Mucosa of rectum (tissue), 2 donors: ENCODE results near the gene FOXJ3.

Experiments used
- H3K27ac ChIP-seq, 2 donors: one replicate each; pipeline ENCODE4 v1.7.0; 2013; ENCODE audit warnings: inconsistent platforms in 2 of 2, low read depth in 2 of 2, low read length in 2 of 2
- H3K27me3 ChIP-seq, 2 donors: one replicate each; pipeline ENCODE4 v1.7.0; 2013; ENCODE audit warnings: low read length in 2 of 2; ENCODE audit not compliant: control insufficient read depth in 2 of 2, insufficient read depth in 2 of 2
- H3K36me3 ChIP-seq, 2 donors: one replicate each; pipeline ENCODE4 v1.7.0; 2013; ENCODE audit warnings: low read length in 2 of 2; ENCODE audit not compliant: control insufficient read depth in 2 of 2, insufficient read depth in 2 of 2
- H3K4me1 ChIP-seq, 2 donors: one replicate each; pipeline ENCODE4 v1.7.0; 2013; ENCODE audit warnings: low read length in 2 of 2, mild to moderate bottlenecking in 1 of 2; ENCODE audit not compliant: control insufficient read depth in 2 of 2, insufficient read depth in 2 of 2
- H3K4me3 ChIP-seq, 2 donors: one replicate each; pipeline ENCODE4 v1.7.0; 2013; ENCODE audit warnings: low read length in 2 of 2
- H3K9ac ChIP-seq, 2 donors: one replicate each; pipeline ENCODE4 v1.7.0; 2013; ENCODE audit warnings: low read length in 2 of 2, low read depth in 1 of 2, mild to moderate bottlenecking in 1 of 2
- H3K9me3 ChIP-seq, 2 donors: one replicate each; pipeline ENCODE4 v1.7.0; 2013; ENCODE audit warnings: low read length in 2 of 2; ENCODE audit not compliant: control insufficient read depth in 2 of 2
- donor health status: healthy.
- donor health status: Normal muscosa, but diverticular disease.

The FOXJ3 gene

DNA sequence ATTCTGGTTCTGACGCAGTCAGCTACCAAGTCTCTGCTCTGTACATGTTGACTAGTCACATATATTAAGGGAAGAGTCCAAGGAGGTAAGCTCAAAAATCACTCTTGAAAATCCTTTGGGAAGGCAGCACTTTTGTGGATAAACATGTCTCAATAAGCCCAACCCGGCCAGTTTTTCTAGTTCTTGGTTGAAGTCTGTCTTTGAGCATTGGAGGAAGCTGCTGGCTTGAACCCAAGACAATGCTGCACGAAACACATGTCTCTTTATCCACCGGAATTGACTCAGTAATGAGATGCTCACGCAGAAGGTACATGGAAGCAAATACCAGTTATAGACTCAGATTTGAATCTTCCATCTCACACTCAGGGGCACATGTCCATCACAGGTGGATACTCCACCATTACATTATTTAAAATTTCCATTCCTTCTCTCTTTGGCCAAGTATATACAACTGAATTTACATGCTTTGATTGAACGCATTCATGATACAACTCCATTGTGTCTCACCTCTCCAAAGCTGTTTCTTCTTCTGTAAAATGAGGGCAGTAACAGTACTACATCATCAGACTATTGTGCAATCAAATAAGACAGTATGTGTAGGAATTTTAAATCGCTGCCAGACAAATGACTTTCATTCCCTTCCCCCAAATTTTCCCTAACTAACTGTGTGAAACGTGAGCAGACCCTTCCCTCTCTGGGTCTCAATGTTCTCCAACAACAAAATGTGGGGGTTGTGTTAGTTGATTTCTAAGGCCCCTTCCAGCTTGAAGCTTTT is 160.9 kb downstream of the FOXJ3 start:
- Histone ChIP-seq H3K9me3 (no peaks in the 10 kb centered on the region), H3K4me3 (no peak overlapping the region), H3K9ac (no peak overlapping the region), H3K27ac (no peak overlapping the region), H3K27me3 (no peaks in the 10 kb centered on the region), H3K36me3 (peaks cover under 1 to 3% of the 10 kb centered on the region in 2 donors), H3K4me1 (peaks cover 39 to 40% of the 10 kb centered on the region in 2 donors)

DNA sequence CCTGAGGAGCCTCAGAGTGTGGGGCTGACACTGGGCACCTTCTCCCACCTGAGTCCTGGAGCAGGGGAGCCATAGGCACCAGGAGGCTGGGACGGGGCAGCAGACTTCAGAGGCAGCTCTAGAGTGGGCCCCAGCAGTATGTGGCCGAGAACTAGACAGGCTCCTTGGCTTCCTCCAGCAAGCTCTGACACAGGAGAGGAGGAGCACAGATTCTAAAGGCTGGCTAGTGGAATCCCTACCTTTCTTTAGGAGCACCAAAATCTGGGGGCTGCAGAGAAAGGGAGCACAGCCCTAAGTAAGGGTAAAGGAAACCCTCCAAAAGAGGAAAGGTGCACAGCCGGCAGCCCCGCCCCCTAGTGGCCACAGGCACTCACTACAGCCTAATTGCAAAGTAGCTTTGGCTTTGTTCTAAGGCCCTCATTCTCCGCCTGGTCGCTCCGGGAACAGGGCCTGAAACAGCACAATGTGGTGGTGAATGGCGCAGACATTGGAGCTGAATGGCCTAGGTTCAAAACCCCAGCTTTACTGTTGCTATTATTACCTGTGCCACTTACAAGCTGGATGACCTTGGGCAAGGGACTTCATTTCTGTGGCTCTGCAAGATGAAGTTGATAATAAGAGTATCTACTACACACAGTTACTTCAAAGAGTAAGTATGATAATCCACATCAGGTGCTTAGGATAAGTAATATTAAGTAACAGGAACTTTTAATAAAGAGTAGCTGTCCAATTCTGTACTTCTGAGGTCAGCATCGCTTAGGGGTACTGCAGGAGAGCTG is 161.7 kb downstream of the FOXJ3 start:
- Histone ChIP-seq H3K27me3 (no peaks in the 10 kb centered on the region), H3K27ac (peak overlapping the region; percentile 79 to 88), H3K4me3 (no peak overlapping the region), H3K9me3 (no peaks in the 10 kb centered on the region), H3K36me3 (peaks cover 0 to 3% of the 10 kb centered on the region in 2 donors), H3K4me1 (peaks cover 39 to 44% of the 10 kb centered on the region in 2 donors), H3K9ac (peak overlapping the region in 1 of 2 donors; percentile 17)

GRCh38 chr1:42172381-42173133 is 162.5 kb downstream of the FOXJ3 start:
- H3K27me3 ChIP-seq = no peaks in the 10 kb centered on the region
- peak overlapping the region; percentile 79 to 88 for H3K27ac ChIP-seq
- H3K36me3 ChIP-seq = peaks cover 0 to 3% of the 10 kb centered on the region in 2 donors
- no peaks in the 10 kb centered on the region for H3K9me3 ChIP-seq
- no peak overlapping the region for H3K4me3 ChIP-seq
- H3K4me1 ChIP-seq = peaks cover 41 to 52% of the 10 kb centered on the region in 2 donors
- peak overlapping the region in 1 of 2 donors; percentile 18 for H3K9ac ChIP-seq

GRCh38 chr1:42171679-42172266 is 163.3 kb downstream of the FOXJ3 start:
- peaks cover 0 to 3% of the 10 kb centered on the region in 2 donors for H3K36me3 ChIP-seq
- peak overlapping the region in 1 of 2 donors; percentile 18 for H3K9ac ChIP-seq
- H3K27ac ChIP-seq = peak overlapping the region; percentile 79 to 88
- no peaks in the 10 kb centered on the region for H3K9me3 ChIP-seq
- peaks cover 41 to 52% of the 10 kb centered on the region in 2 donors for H3K4me1 ChIP-seq
- no peak overlapping the region for H3K4me3 ChIP-seq
- H3K27me3 ChIP-seq = no peaks in the 10 kb centered on the region

DNA sequence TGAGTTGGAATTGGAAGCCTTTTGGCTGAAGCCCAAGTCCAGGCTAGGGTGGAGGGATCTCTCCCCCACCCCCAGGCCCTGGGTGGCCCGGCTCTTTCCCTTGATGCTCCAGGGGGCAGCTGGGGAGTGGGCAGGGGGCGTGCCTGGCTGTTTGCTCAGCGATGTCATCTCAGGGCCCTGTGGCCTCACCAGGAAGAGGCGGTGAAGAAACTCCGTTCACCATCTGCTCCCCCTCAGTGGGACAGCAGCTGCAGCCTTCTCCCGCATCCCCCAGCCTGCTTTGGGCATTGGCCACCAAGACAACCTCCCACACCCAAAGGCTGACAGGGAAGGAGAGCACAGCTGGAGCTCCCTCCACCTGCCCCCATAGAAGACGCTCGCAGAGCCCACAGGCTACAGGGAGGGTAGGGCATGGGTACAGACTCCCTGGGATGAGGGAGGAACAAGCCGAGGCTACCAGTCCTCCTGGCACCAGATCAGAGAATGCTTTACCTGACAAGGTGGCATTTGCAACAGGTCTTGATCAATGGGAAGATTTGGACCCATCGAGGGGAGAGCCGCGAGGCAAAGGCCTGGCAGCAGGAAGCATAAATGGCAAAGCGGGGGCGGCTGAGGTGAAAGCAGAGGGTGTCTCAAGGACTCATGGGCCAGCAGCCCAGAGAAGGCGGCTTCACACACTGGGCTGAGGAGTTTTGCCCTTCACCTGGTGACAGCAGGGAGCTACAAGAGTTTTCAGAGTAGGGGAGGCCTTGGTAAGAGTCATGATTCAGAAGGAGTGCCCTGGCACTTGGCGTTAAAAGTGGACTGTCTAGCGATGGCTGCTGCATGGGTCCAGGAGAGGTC is 164.0 kb downstream of the FOXJ3 start:
- Histone ChIP-seq H3K27me3 (no peaks in the 10 kb centered on the region), H3K27ac (peak overlapping the region; percentile 75 to 88), H3K36me3 (peaks cover 0 to 3% of the 10 kb centered on the region in 2 donors), H3K4me1 (peaks cover 47 to 58% of the 10 kb centered on the region in 2 donors), H3K4me3 (no peak overlapping the region), H3K9ac (no peak overlapping the region), H3K9me3 (no peaks in the 10 kb centered on the region)

- Histone ChIP-seq H3K4me1 (peaks cover 62 to 77% of the 10 kb centered on the region in 2 donors), H3K9me3 (no peaks in the 10 kb centered on the region), H3K27ac (peak overlapping the region; percentile 75 to 77), H3K4me3 (no peak overlapping the region), H3K9ac (peak overlapping the region in 1 of 2 donors; percentile 40), H3K27me3 (no peaks in the 10 kb centered on the region), H3K36me3 (no peaks in the 10 kb centered on the region)
Observed at GRCh38 chr1:42168763-42169162, 166.3 kb downstream of the FOXJ3 start.

DNA sequence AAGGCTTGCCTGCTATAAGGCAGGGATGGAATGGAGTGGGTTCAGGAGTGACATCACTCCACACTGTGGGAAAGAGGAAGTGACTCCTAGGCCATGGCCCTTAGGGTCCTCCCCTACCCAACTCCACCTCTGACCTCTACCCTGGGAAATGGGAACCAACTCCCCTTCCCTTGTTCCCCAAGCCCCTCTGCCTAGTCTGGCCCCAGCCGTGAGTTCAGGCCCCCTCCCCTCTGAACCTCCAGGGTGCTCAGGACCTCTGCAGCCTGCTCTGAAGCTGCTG is 166.7 kb downstream of the FOXJ3 start:
- H3K27ac ChIP-seq = peak overlapping the region; percentile 75 to 77
- no peaks in the 10 kb centered on the region for H3K9me3 ChIP-seq
- H3K36me3 ChIP-seq = no peaks in the 10 kb centered on the region
- H3K4me3 ChIP-seq = no peak overlapping the region
- H3K27me3 ChIP-seq = no peaks in the 10 kb centered on the region
- peak overlapping the region in 1 of 2 donors; percentile 40 for H3K9ac ChIP-seq
- H3K4me1 ChIP-seq = peaks cover 59 to 75% of the 10 kb centered on the region in 2 donors

- Histone ChIP-seq H3K27ac (peak overlapping the region; percentile 75 to 77), H3K9me3 (no peaks in the 10 kb centered on the region), H3K36me3 (no peaks in the 10 kb centered on the region), H3K4me3 (no peak overlapping the region), H3K9ac (no peak overlapping the region), H3K4me1 (peaks cover 54 to 72% of the 10 kb centered on the region in 2 donors), H3K27me3 (no peaks in the 10 kb centered on the region)
Observed at GRCh38 chr1:42167611-42168390, 167.2 kb downstream of the FOXJ3 start.
